HG03520 (cell line): ENCODE data around the gene SKI.

ENCODE experiments used
- ATAC-seq: cut with Tn5 transposase; IDR thresholded peaks from one replicate; pipeline ENCODE4 v1.9.1; 2021; ENCODE audit warnings: mild to moderate bottlenecking, moderate library complexity; ENCODE audit not compliant: unreplicated experiment

The SKI gene

GRCh38 chr1:2302292-2302925 lies 74.3 kb downstream of the SKI start:
- ATAC-seq = no peak

- ATAC-seq = no peak
Measured at GRCh38 chr1:2303016-2303775, 75.1 kb downstream of the SKI start.

GRCh38 chr1:2303781-2304180 lies 75.7 kb downstream of the SKI start:
- ATAC-seq = no peak

GRCh38 chr1:2304282-2304681 lies 76.2 kb downstream of the SKI start:
- ATAC-seq = no peak

GRCh38 chr1:2304921-2305681 lies 77.0 kb downstream of the SKI start:
- no peak for ATAC-seq

GRCh38 chr1:2306151-2306978 lies 78.2 kb downstream of the SKI start:
- no peak for ATAC-seq

GRCh38 chr1:2307064-2307605 lies 79.0 kb downstream of the SKI start:
- no peak for ATAC-seq

- ATAC-seq = no peak
Measured at GRCh38 chr1:2307972-2308371, 79.9 kb downstream of the SKI start.

- no peak for ATAC-seq
Measured at GRCh38 chr1:2308844-2309243, 80.7 kb downstream of the SKI start.

- ATAC-seq = no peak
Measured at GRCh38 chr1:2310332-2311183, 82.4 kb downstream of the SKI start.

GRCh38 chr1:2311184-2312032 lies 83.3 kb downstream of the SKI start:
- ATAC-seq = no peak

GRCh38 chr1:2312160-2312514 lies 84.0 kb downstream of the SKI start:
- ATAC-seq = no peak

- ATAC-seq = no peak
Measured at GRCh38 chr1:2312515-2313301, 84.6 kb downstream of the SKI start.

GRCh38 chr1:2313651-2314261 lies 85.6 kb downstream of the SKI start:
- no peak for ATAC-seq

- ATAC-seq = no peak
Measured at GRCh38 chr1:2314273-2314802, 86.2 kb downstream of the SKI start.

- no peak for ATAC-seq
Measured at GRCh38 chr1:2314803-2315673, 86.9 kb downstream of the SKI start.
